T47D (cell line): Measurements from ENCODE around the gene FAM83E.
"Not testable (repeated sequence)": the region's sequence is repeated elsewhere in the genome, so short reads cannot be mapped to it uniquely, and the experiment has no call there.

Experiments
- DNase-seq, 2 experiments: peaks; one replicate each; pipeline versions ENCODE4 v3.0.0 to v3.0.0-alpha.2; 2011 to 2012; ENCODE audit warnings: low read depth in 1 of 2, low spot score in 1 of 2
- JUND ChIP-seq: IDR thresholded peaks from 2 replicates; pipeline ENCODE4 v1.6.1; 2012; ENCODE audit warnings: low read depth
- in situ Hi-C: cut with HindIII; loops from 2 replicates; pipeline ENCODE4 v1.10.0; 2016; ENCODE audit warnings: low sequenced_read_pairs, low pct_unique_long_range_greater_than_20kb

The FAM83E gene

GRCh38 chr19:48636859-48637448 lies 22.1 kb upstream of the FAM83E start, which contains the start of gene DBP:
TSS of gene DBP (minus strand) at chr19:48637379. CDS start at chr19:48636994, 385 bp downstream.
- DNase-seq: peak in 1 of 2 experiments; percentile 63
- in situ Hi-C loops: no loop called here
- TF ChIP-seq JUND: no peak

DNA sequence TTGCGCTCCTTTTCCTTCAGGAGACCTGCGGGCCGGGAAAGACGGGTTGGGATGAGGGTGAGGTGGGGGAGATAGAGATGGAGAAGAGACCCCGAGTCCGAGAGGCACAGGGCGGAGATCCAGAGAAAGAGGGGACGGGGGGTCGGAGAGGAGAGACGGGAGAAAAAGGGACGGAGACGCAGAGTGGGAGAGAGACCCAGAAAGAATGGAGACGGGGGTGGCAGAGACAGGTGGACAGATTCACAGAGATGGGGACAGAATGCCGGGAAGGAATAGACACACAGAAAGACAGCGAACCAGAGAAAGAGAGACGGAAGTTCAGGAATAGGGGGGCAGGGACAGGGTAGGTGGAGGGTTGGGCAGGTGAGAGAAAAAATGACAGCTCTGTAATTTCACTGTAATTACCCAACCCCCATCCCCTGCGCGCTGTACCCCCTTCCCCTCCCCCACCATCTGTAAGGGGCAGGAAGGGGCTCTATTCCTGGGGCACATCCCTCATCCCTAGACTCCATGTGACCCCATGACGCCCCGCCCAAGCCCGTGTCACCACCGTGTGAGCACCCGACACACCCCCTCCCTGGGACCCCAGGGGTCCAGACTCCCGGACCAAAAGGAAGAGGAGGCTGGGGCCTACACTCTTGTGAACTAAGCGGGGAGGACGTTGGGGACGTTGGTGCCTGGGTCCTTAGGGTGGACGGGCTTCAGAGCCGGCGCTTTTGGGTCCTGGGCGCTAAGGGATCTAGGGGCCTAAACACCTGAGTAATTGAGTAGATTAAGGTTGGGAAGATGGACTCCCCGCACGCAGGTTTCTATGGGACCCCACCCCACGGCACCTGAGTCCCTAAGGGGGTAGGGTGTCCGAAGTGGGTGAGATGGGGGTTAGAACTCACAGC lies 21.3 kb upstream of the FAM83E start:
- TF ChIP-seq JUND: no peak
- in situ Hi-C loops: no loop called here
- no peak for DNase-seq

DNA sequence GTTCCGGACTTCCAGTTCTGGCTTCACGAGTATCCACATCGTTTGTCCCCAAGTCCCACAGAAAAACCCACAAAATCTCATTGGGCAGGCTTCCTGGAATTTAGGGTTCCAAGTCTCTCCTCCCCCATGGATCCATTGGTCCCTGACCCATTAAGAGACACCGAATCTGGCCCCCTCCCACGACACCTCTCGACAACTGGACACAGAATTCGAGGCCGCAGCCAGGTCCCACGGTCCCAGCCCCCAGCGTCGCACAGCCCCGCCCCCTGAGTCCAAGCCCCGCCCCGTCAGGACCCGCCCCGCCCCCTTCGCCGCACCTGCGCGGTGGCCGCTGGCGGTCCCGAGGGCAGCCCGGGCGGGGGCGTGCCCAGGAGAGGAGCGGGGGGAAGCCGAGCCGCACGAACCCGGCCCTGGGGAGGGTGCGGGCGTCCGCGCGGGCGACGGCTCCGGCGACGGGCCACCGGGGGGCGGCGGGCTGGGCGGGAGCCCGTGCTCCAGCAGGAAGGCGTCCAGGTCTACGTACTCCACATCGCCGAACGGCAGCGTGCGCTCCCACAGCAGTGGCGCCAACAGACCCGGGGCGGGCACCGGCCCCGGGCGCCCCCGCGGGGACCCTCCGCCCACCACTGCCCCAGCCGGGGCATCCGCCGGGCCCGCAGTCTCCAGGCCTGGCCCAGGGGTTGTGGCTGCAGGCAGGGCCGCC lies 20.5 kb upstream of the FAM83E start:
- peak; percentile 61 to 80 for DNase-seq
- in situ Hi-C loops: no loop called here
- TF ChIP-seq JUND: no peak

- no peak for TF ChIP-seq JUND
- peak; percentile 72 to 97 for DNase-seq
- in situ Hi-C loops: no loop called here
Observed at GRCh38 chr19:48634424-48635262, 19.8 kb upstream of the FAM83E start.

DNA sequence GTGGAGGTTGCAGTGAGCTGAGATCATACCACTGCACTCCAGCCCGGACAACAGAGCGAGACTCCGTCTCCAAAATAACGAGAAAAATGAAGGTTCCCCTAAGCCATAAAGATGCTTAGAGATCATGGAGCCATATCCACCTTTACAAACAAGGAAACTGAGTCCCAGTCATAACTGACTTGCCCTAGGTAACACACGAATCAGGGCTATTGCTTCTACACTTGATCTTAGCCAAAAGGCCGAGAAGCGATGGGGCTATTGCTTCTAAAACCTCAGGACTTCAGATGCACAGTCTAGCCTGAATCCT lies 19.1 kb upstream of the FAM83E start:
- DNase-seq: no peak
- in situ Hi-C loops: no loop called here
- no peak for TF ChIP-seq JUND

- no peak for TF ChIP-seq JUND
- no peak for DNase-seq
- in situ Hi-C loops: no loop called here
Observed at GRCh38 chr19:48633148-48634035, 18.5 kb upstream of the FAM83E start.

- no peak for DNase-seq
- no peak for TF ChIP-seq JUND
- in situ Hi-C loops: no loop called here
Observed at GRCh38 chr19:48632692-48633147, 17.8 kb upstream of the FAM83E start.

DNA sequence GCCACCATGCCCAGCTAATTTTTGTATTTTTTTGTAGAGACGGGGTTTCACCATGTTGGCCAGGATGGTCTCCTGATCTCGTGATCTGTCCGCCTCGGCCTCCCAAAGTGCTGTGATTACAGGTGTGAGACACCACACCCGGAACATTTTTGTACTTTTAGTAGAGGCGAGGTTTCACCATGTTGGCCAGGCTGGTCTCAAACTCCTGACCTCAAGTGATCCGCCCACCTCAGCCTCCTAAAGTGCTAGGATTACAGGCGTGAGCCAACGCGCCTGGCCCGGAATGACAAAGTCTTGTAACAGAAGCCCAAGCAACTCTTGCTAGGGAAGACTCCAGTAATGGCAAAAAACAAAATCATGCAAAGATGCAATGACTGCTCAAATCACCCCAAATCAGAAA lies 17.4 kb upstream of the FAM83E start:
- in situ Hi-C loops, DNase-seq: not testable (repeated sequence)

GRCh38 chr19:48631225-48631624 lies 16.3 kb upstream of the FAM83E start:
- TF ChIP-seq JUND: no peak
- DNase-seq: no peak
- in situ Hi-C loops: no loop called here

DNA sequence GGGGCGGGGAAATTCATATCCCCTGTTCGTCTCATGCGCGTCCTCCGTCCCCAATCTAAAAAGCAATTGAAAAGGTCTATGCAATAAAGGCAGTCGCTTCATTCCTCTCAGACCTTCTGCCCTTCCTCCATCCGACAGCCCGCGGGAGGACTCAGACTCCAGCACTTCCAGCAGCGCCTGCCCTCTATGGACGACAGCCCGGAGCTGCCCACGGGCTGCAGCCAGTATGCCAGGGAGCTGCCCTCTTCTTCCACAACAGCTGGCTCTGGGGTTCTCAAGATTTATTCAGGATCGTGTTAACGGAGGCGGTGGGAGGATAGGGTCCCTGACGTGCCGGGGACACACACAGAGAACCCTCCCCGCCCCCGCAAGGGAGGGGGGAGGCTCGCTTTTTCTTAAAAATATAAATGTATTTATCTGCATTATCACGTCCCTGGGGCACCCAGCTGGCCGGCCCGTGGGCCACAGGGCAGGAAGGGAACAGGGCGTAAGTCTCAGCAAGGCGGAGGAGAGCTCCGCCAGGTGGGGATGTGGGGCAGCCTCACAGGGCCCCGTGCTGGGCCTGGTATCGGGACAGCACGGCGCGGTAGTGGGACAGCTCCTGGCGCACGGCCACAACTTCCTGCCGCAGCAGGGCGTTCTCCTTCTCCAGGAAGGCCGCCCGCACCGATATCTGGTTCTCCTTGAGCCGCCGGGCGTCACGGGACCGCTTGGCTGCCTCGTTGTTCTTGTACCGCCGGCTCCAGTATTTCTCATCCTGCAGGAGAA lies 15.6 kb upstream of the FAM83E start:
- TF ChIP-seq JUND: no peak
- in situ Hi-C loops: no loop called here
- DNase-seq: no peak
